AG04450 (cell line): Measurements from ENCODE around the gene RETREG2. TPM values are rescaled to one million over a fixed set of nuclear protein-coding genes. Genes with fewer than 3 reads are reported as not detected.

Source experiments
- CTCF ChIA-PET: fragments of 300-600, 350-600 bp; formaldehyde crosslinking; extraction: SDS; loops from one replicate; lab custom pipeline; 2022; ENCODE audit warnings: antibody characterized with exemption, inconsistent platforms; lab: Charles Lee
- POLR2A ChIA-PET: fragments of 350-600 bp; formaldehyde crosslinking; extraction: SDS; loops from one replicate; lab custom pipeline; 2021; ENCODE audit warnings: antibody characterized with exemption, inconsistent platforms; lab: Yijun Ruan, JAX
- DNase-seq: peaks from one replicate; pipeline ENCODE4 v3.0.0-alpha.2; 2011; ENCODE audit warnings: low read depth, low spot score
- H3K27ac ChIP-seq: one replicate; pipeline ENCODE4 v1.5.1; 2012; ENCODE audit warnings: low read depth, low read length, control low read depth
- H3K27me3 ChIP-seq: one replicate; pipeline ENCODE4 v1.6.0; 2012; ENCODE audit warnings: low read length; ENCODE audit not compliant: control insufficient read depth, insufficient read depth
- H3K4me3 ChIP-seq: 2 replicates; pipeline ENCODE4 v1.5.1; 2011; ENCODE audit warnings: mild to moderate bottlenecking, low read depth, low read length, control low read depth
- H3K9me3 ChIP-seq: 2 replicates; pipeline ENCODE4 v1.5.1; 2012; ENCODE audit warnings: low read length; ENCODE audit not compliant: control insufficient read depth, insufficient read depth
- CTCF ChIP-seq: IDR thresholded peaks from 2 replicates; pipeline ENCODE4 v1.5.1; 2011; ENCODE audit warnings: low read depth, low read length, control low read depth, inconsistent platforms
- polyA plus RNA-seq: library from polyadenylated mRNA; depleted of rRNA; stranded (reverse); fragments of >200 nt; gene quantifications from 2 replicates; pipeline ENCODE4 v1.2.3, GENCODE V29; 2011

The RETREG2 gene
- polyA plus RNA-seq, 1 experiment = 71.7 TPM

GRCh38 chr2:219175486-219175885 lies 2.6 kb upstream of the RETREG2 start:
- Histone ChIP-seq H3K27me3 (no peaks in the 10 kb centered on the region), H3K27ac (no peak overlapping the region), H3K9me3 (no peaks in the 10 kb centered on the region; the same call in 1 of the 2 replicates), H3K4me3 (peak overlapping the region; percentile 94)
- ChIA-PET CTCF (interaction anchor here (0.6 to 5.0 kb wide), 10 partner anchors 9 to 226 kb away, joined by 3 to 50 read pairs (median 4); partner anchors contain the start of gene ZFAND2B), POLR2A (interaction anchor here (1.2 kb wide), 1 partner anchor 17 kb away, joined by 3 read pairs; no protein-coding TSS in a partner anchor)
- TF ChIP-seq CTCF = no peak
- DNase-seq = no peak

- POLR2A ChIA-PET = interaction anchor here (1.2 to 2.1 kb wide), 4 partner anchors 18 to 53 kb away, joined by 3 to 8 read pairs (median 6); partner anchors contain the start of genes ANKZF1, ATG9A and ZFAND2B
- CTCF ChIA-PET = interaction anchor here (0.6 to 5.0 kb wide), 11 partner anchors 10 to 226 kb away, joined by 3 to 50 read pairs (median 5); partner anchors contain the start of gene ZFAND2B
- Histone ChIP-seq H3K27me3 (no peaks in the 10 kb centered on the region), H3K27ac (peak overlapping the region; percentile 73), H3K9me3 (no peaks in the 10 kb centered on the region; the same call in 1 of the 2 replicates), H3K4me3 (peak overlapping the region; percentile 94)
- DNase-seq = no peak
- TF ChIP-seq CTCF = peak; percentile 7
Measured at GRCh38 chr2:219175928-219176817, 1.9 kb upstream of the RETREG2 start.

- Histone ChIP-seq H3K27ac (peak within 1 kb of the TSS; percentile 91), H3K27me3 (no peaks in the 10 kb centered on the region), H3K9me3 (no peaks in the 10 kb centered on the region; the same call in 1 of the 2 replicates), H3K4me3 (peak within 1 kb of the TSS; percentile 94)
- POLR2A ChIA-PET = interaction anchor here (0.7 to 2.1 kb wide), 5 partner anchors 19 to 397 kb away, joined by 3 to 8 read pairs (median 6); partner anchors contain the start of genes ANKZF1, ATG9A and ZFAND2B
- DNase-seq = no peak
- CTCF ChIA-PET = interaction anchor here (0.5 to 5.0 kb wide), 4 partner anchors 17 to 118 kb away, joined by 3 to 50 read pairs (median 6); partner anchors contain the start of gene ZFAND2B
- no peak; the same call in 1 of the 2 replicates for TF ChIP-seq CTCF
Measured at GRCh38 chr2:219176818-219177551, 1.1 kb upstream of the RETREG2 start, which contains the start of gene CNPPD1. Gene CNPPD1, minus strand, starts transcription at chr2:219176925. Its CDS starts 97 bp downstream, at chr2:219176828.

- Histone ChIP-seq H3K4me3 (peak overlapping the region; percentile 94), H3K27me3 (no peaks in the 10 kb centered on the region), H3K9me3 (no peaks in the 10 kb centered on the region; the same call in 1 of the 2 replicates), H3K27ac (no peak overlapping the region)
- no peak for TF ChIP-seq CTCF
- no peak for DNase-seq
- ChIA-PET CTCF (interaction anchor here (0.6 to 1.0 kb wide), 2 partner anchors 8 to 19 kb away, joined by 3 to 4 read pairs; no protein-coding TSS in a partner anchor), POLR2A (interaction anchor here (1.5 kb wide), 1 partner anchor 39 kb away, joined by 3 read pairs; no protein-coding TSS in a partner anchor)
Measured at GRCh38 chr2:219178377-219179175, 501 bp downstream of the RETREG2 start.
